Suprapubic skin (tissue), 4 donors: ENCODE results near the gene ZNF420. TPM values are rescaled to one million over a fixed set of nuclear protein-coding genes. Genes with fewer than 3 reads are reported as not detected.
"Not testable (repeated sequence)": the region's sequence is repeated elsewhere in the genome, so short reads cannot be mapped to it uniquely, and the experiment has no call there.

Source experiments
- DNase-seq, 2 donors: peaks; one replicate each; pipeline ENCODE4 v3.0.0-alpha.2; 2019; ENCODE audit warnings: low spot score in 2 of 2
- H3K27ac ChIP-seq: fragments of 200-600 bp; sonication (generic); one replicate; pipeline ENCODE4 v1.5.1; 2019
- H3K27me3 ChIP-seq: fragments of 200-600 bp; sonication (generic); one replicate; pipeline ENCODE4 v1.5.1; 2019
- H3K36me3 ChIP-seq: fragments of 200-600 bp; sonication (generic); one replicate; pipeline ENCODE4 v1.5.1; 2019
- H3K4me1 ChIP-seq: fragments of 200-600 bp; sonication (generic); one replicate; pipeline ENCODE4 v1.5.1; 2019
- H3K4me3 ChIP-seq: fragments of 200-600 bp; sonication (generic); one replicate; pipeline ENCODE4 v1.5.1; 2019; ENCODE audit warnings: mild to moderate bottlenecking
- H3K9me3 ChIP-seq: fragments of 200-600 bp; sonication (generic); one replicate; pipeline ENCODE4 v1.5.1; 2019
- CTCF ChIP-seq, 2 donors: fragments of 200-600 bp in 1 of 2; fragments of 450-650 bp in 1 of 2; sonication (generic) in 1 of 2; IDR thresholded peaks; one replicate each; pipeline ENCODE4 v1.5.1; 2016 to 2019; ENCODE audit warnings: antibody characterized with exemption in 2 of 2, mild to moderate bottlenecking in 1 of 2, moderate library complexity in 1 of 2
- EP300 ChIP-seq: sonication (generic); formaldehyde crosslinking; IDR thresholded peaks from one replicate; pipeline ENCODE4 v1.6.1; 2017; ENCODE audit warnings: antibody characterized with exemption
- POLR2A ChIP-seq, 2 donors: fragments of 450-650 bp; IDR thresholded peaks; one replicate each; pipeline ENCODE4 v1.6.1; 2017; ENCODE audit warnings: antibody characterized with exemption in 2 of 2, mild to moderate bottlenecking in 2 of 2, moderate library complexity in 2 of 2
- POLR2AphosphoS5 ChIP-seq, 3 donors: sonication (generic); formaldehyde crosslinking; IDR thresholded peaks; one replicate each; pipeline ENCODE4 v1.6.1; 2017; ENCODE audit warnings: antibody characterized with exemption in 3 of 3
- WGBS: methylation state at CpG from one replicate; pipeline ENCODE4 v1.1.5; 2018; 5-methylcytosine and 5-hydroxymethylcytosine counted together
- total RNA-seq, 4 donors: library from RNA; depleted of rRNA; stranded (reverse); fragments of >200 nt; gene quantifications; one replicate each; pipeline ENCODE4 v1.1.0, GENCODE V29; 2016

ZNF420 gene
- total RNA-seq, 4 donors from 2014 or later = 3.6 to 8.7 (median 4.9) TPM

GRCh38 chr19:37074111-37074510, 4.1 kb upstream of the ZNF420 start:
- Histone ChIP-seq H3K4me1 (peaks cover 9% of the 10 kb centered on the region), H3K4me3 (no peak overlapping the region), H3K36me3 (no peaks in the 10 kb centered on the region), H3K9me3 (peaks cover 13% of the 10 kb centered on the region), H3K27me3 (no peaks in the 10 kb centered on the region), H3K27ac (no peak overlapping the region)
- TF ChIP-seq EP300 = no peak
- no peak for TF ChIP-seq POLR2A (IDR thresholded peaks at IDR 0.05)
- TF ChIP-seq CTCF (IDR thresholded peaks at IDR 0.05) = no peak
- TF ChIP-seq POLR2AphosphoS5 (IDR thresholded peaks at IDR 0.05) = no peak
- DNase-seq = no peak

- DNase-seq = no peak
- Histone ChIP-seq H3K9me3 (peaks cover 5% of the 10 kb centered on the region), H3K4me1 (peaks cover 17% of the 10 kb centered on the region), H3K4me3 (no peak overlapping the region), H3K27ac (no peak overlapping the region), H3K27me3 (no peaks in the 10 kb centered on the region), H3K36me3 (no peaks in the 10 kb centered on the region)
- no peak for TF ChIP-seq POLR2A (IDR thresholded peaks at IDR 0.05)
- no peak for TF ChIP-seq CTCF (IDR thresholded peaks at IDR 0.05)
- TF ChIP-seq POLR2AphosphoS5 (IDR thresholded peaks at IDR 0.05) = no peak
- no peak for TF ChIP-seq EP300
- WGBS = 16% methylated on average over 2 of the region's 2 CpGs
Observed at GRCh38 chr19:37074819-37075362, 3.3 kb upstream of the ZNF420 start.

GRCh38 chr19:37076524-37076923, 1.7 kb upstream of the ZNF420 start:
- 95% methylated on average over 4 of the region's 4 CpGs for WGBS
- not testable (repeated sequence) for H3K4me3 ChIP-seq, H3K9me3 ChIP-seq, H3K27me3 ChIP-seq, H3K27ac ChIP-seq, H3K36me3 ChIP-seq, DNase-seq
- peaks cover 19% of the 10 kb centered on the region for H3K4me1 ChIP-seq

- WGBS = 9% methylated on average over 7 of the region's 7 CpGs
- no peak for TF ChIP-seq CTCF (IDR thresholded peaks at IDR 0.05)
- TF ChIP-seq POLR2A (IDR thresholded peaks at IDR 0.05) = no peak
- no peak for TF ChIP-seq POLR2AphosphoS5 (IDR thresholded peaks at IDR 0.05)
- TF ChIP-seq EP300 = no peak
- peak overlapping the region; percentile 90 for H3K4me3 ChIP-seq
- no peaks in the 10 kb centered on the region for H3K9me3 ChIP-seq
- DNase-seq = no peak
- H3K4me1 ChIP-seq = peaks cover 19% of the 10 kb centered on the region
- no peaks in the 10 kb centered on the region for H3K27me3 ChIP-seq
- no peaks in the 10 kb centered on the region for H3K36me3 ChIP-seq
- peak overlapping the region; percentile 78 for H3K27ac ChIP-seq
Observed at GRCh38 chr19:37077501-37077933, 716 bp upstream of the ZNF420 start.

GRCh38 chr19:37078717-37079032, 442 bp downstream of the ZNF420 start:
- no peaks in the 10 kb centered on the region for H3K27me3 ChIP-seq
- 0% methylated on average over 7 of the region's 7 CpGs for WGBS
- H3K36me3 ChIP-seq = no peaks in the 10 kb centered on the region
- H3K27ac ChIP-seq = peak overlapping the region; percentile 78
- no peaks in the 10 kb centered on the region for H3K9me3 ChIP-seq
- H3K4me3 ChIP-seq = peak overlapping the region; percentile 90
- no peak for TF ChIP-seq POLR2A (IDR thresholded peaks at IDR 0.05)
- no peak for TF ChIP-seq EP300
- DNase-seq = no peak
- peaks cover 19% of the 10 kb centered on the region for H3K4me1 ChIP-seq

- Histone ChIP-seq H3K9me3 (no peaks in the 10 kb centered on the region), H3K27me3 (no peaks in the 10 kb centered on the region), H3K4me1 (peaks cover 19% of the 10 kb centered on the region), H3K36me3 (no peaks in the 10 kb centered on the region), H3K4me3 (peak overlapping the region; percentile 90), H3K27ac (no peak overlapping the region)
- TF ChIP-seq EP300 = no peak
- TF ChIP-seq POLR2A (IDR thresholded peaks at IDR 0.05) = no peak
- TF ChIP-seq CTCF (IDR thresholded peaks at IDR 0.05) = no peak
- WGBS = 57% methylated on average over 4 of the region's 4 CpGs
- DNase-seq = no peak
Observed at GRCh38 chr19:37079238-37079637, 1.0 kb downstream of the ZNF420 start.
